OCI-LY3 (cell line): Measurements from ENCODE around the gene NR4A2.

Source experiments
- EZH2phosphoT487 ChIP-seq: fragments of 200-600 bp; shearing (Covaris generic); IDR thresholded peaks from 2 replicates; pipeline ENCODE4 v1.6.1; 2018; ENCODE audit warnings: antibody characterized with exemption, mixed run types, low read depth
- TF ChIP-seq, protein P1 (sequence below): fragments of 200-600, 300-600 bp; sonication (generic); IDR thresholded peaks from 2 replicates; pipeline ENCODE4 v1.5.1; 2014; ENCODE audit warnings: antibody characterized with exemption, low read length, low read depth

DNA sequence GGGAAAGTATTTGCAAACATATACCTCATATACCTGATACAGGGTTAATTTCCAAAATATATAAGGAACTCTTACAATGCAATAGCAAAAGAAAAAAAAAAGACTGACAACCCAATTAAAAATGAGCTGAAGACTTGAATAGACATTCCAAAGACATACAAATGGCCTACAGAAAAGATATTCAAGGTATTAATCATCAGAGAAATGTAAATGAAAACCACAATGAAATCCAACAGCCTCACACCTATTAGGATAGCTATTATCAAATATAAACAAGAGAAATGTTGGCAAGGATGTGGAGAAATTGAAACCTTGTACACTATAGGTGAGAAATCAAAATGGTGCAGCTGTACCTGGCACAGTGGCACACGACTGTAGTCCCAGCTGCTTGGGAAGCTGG lies 25.7 kb downstream of the NR4A2 start:
- TF ChIP-seq, protein P1, sequence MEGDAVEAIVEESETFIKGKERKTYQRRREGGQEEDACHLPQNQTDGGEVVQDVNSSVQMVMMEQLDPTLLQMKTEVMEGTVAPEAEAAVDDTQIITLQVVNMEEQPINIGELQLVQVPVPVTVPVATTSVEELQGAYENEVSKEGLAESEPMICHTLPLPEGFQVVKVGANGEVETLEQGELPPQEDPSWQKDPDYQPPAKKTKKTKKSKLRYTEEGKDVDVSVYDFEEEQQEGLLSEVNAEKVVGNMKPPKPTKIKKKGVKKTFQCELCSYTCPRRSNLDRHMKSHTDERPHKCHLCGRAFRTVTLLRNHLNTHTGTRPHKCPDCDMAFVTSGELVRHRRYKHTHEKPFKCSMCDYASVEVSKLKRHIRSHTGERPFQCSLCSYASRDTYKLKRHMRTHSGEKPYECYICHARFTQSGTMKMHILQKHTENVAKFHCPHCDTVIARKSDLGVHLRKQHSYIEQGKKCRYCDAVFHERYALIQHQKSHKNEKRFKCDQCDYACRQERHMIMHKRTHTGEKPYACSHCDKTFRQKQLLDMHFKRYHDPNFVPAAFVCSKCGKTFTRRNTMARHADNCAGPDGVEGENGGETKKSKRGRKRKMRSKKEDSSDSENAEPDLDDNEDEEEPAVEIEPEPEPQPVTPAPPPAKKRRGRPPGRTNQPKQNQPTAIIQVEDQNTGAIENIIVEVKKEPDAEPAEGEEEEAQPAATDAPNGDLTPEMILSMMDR, result no peak
- TF ChIP-seq EZH2phosphoT487, result no peak
